ENCODE data around the gene WWOX. TPM values are rescaled to one million over a fixed set of nuclear protein-coding genes. Genes with fewer than 3 reads are reported as not detected.
A peak's percentile ranks its signal among the peaks of the same experiment; 100 is the strongest.

WWOX gene
- total RNA-seq, 6 experiments from 2014 or later: 13.0 to 24.3 (median 16.5) TPM

DNA sequence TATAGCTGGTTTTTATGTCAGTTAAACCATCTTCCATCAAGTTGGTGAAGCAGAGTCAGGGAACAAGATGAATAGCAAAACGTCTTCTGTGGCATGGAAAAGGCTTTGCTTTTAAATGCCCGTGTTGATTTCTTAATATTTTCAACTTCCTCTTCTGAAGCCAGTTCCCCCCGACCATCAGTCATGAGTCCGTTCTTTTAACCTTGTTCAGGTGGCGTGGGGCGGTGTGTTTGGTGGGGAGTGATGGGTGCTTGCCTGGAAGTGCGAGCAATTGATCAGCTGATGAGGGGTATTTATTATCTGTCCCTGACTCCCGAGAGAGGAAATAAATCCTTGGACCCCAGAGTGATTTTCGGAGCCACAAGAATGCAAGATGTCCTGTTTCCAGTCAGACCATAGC, 147.1 kb downstream of the WWOX start:
- no peaks in the 10 kb centered on the region for H3K36me3 ChIP-seq
- no peak overlapping the region for H3K27ac ChIP-seq
- ATAC-seq: no peak
- intact Hi-C loops (cut with DNase I): loop anchor here in 1 of 2 donors (5.0 kb wide), 1 partner anchor 191 kb away; no protein-coding TSS in a partner anchor
- no peaks in the 10 kb centered on the region for H3K9me3 ChIP-seq
- H3K27me3 ChIP-seq: no peaks in the 10 kb centered on the region
- no peak for TF ChIP-seq POLR2A (IDR thresholded peaks at IDR 0.05)
- TF ChIP-seq, protein P1, sequence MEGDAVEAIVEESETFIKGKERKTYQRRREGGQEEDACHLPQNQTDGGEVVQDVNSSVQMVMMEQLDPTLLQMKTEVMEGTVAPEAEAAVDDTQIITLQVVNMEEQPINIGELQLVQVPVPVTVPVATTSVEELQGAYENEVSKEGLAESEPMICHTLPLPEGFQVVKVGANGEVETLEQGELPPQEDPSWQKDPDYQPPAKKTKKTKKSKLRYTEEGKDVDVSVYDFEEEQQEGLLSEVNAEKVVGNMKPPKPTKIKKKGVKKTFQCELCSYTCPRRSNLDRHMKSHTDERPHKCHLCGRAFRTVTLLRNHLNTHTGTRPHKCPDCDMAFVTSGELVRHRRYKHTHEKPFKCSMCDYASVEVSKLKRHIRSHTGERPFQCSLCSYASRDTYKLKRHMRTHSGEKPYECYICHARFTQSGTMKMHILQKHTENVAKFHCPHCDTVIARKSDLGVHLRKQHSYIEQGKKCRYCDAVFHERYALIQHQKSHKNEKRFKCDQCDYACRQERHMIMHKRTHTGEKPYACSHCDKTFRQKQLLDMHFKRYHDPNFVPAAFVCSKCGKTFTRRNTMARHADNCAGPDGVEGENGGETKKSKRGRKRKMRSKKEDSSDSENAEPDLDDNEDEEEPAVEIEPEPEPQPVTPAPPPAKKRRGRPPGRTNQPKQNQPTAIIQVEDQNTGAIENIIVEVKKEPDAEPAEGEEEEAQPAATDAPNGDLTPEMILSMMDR (IDR thresholded peaks at IDR 0.05): no peak
- no peak overlapping the region for H3K4me3 ChIP-seq
- peaks cover 0 to 22% (median 7%) of the 10 kb centered on the region in 4 donors for H3K4me1 ChIP-seq
- WGBS (ENCODE audit: insufficient coverage, low coverage, low lambda C conversion rate, missing lambda C conversion rate): 74% methylated on average over 9 of the region's 9 CpGs
- no peak for DNase-seq

DNA sequence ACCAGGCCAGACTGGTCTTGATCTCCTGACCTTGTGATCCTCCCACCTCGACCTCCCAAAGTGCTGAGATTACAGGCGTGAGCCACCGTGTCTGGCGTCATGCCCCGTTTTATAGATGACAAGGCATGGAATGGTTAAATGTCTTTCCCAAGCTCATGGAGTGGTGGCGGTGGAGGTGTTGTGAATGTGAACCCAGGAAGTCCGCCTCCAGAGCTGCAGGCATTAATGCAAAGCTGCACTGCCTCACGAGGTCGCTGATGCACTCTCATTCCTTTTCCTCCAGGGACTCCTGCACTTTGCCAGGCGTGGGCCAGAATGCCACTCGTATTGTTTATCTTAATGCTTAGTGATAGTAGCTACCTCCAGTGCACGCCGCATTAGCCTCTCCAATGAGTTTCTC, 149.6 kb downstream of the WWOX start:
- Histone ChIP-seq H3K9me3 (no peaks in the 10 kb centered on the region), H3K36me3 (no peaks in the 10 kb centered on the region), H3K27me3 (no peaks in the 10 kb centered on the region), H3K4me3 (no peak overlapping the region), H3K4me1 (peaks cover 0 to 29% (median 5%) of the 10 kb centered on the region in 4 donors), H3K27ac (peak overlapping the region in 2 of 3 donors; percentile 33 to 39)
- DNase-seq (peak; percentile 85 to 87 (median 85)), ATAC-seq (peak; percentile 91 to 94 (median 92))
- TF ChIP-seq, protein P1 (IDR thresholded peaks at IDR 0.05): peak; percentile 49 to 65 (median 55)
- no peak for TF ChIP-seq POLR2A (IDR thresholded peaks at IDR 0.05)
- intact Hi-C loops (cut with DNase I): loop anchor here in 1 of 2 donors (5.0 kb wide), 1 partner anchor 188 kb away; no protein-coding TSS in a partner anchor
- 32% methylated on average over 13 of the region's 13 CpGs for WGBS (ENCODE audit: insufficient coverage, low coverage, low lambda C conversion rate, missing lambda C conversion rate)

DNA sequence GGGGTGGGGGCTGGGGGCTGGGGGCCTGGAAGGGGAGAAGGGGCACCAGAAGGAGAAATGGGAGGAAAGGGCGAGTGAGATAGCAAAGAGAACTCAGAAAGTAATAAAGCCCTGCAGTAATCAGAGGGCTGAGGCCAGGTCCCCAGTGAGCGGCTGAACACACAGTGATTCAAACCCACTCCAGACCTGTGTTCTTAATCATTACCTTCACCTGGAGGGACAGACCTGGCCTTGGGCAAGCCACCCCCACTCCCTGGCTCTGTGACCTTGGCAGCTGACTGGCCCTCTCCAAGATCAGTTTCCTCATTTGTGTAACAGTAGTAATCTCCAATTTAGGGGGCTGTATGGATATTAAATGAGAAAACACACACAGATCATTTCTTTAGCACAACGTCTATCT, 150.4 kb downstream of the WWOX start:
- DNase-seq: no peak
- intact Hi-C loops (cut with DNase I): loop anchor here in 1 of 2 donors (5.0 kb wide), 1 partner anchor 187 kb away; no protein-coding TSS in a partner anchor
- Histone ChIP-seq H3K9me3 (no peaks in the 10 kb centered on the region), H3K27me3 (no peaks in the 10 kb centered on the region), H3K4me1 (peaks cover 0 to 29% (median 5%) of the 10 kb centered on the region in 4 donors), H3K36me3 (no peaks in the 10 kb centered on the region), H3K27ac (peak overlapping the region in 2 of 3 donors; percentile 33 to 38), H3K4me3 (no peak overlapping the region)
- WGBS (ENCODE audit: insufficient coverage, low coverage, low lambda C conversion rate, missing lambda C conversion rate): 90% methylated on average over 3 of the region's 3 CpGs
- TF ChIP-seq, protein P1 (IDR thresholded peaks at IDR 0.05): no peak
- peak; percentile 13 to 37 (median 26) for ATAC-seq

DNA sequence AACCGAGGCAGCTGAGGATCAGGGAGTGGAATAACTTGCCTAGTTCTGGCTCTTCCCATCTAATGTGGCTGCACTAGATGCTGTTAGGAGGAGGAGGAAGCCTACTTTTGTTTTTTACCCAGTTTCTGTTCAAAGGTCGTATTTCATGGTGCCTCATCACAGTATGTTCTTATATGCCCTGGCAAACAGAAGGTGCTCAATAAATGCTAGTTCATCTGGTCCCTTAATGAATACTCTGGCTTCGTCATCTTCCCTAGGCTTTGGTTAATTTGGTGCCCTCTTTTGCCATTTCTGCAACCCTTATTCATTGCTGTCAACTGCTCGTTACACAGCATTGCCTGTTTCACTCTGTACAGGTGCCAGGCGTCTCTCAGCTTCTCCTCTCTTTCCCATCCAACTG, 151.7 kb downstream of the WWOX start:
- intact Hi-C loops (cut with DNase I): no loop called here
- peaks cover 0 to 29% (median 5%) of the 10 kb centered on the region in 4 donors for H3K4me1 ChIP-seq
- ATAC-seq (no peak), DNase-seq (no peak)
- H3K9me3 ChIP-seq: no peaks in the 10 kb centered on the region
- no peak overlapping the region for H3K4me3 ChIP-seq
- no peaks in the 10 kb centered on the region for H3K36me3 ChIP-seq
- H3K27ac ChIP-seq: no peak overlapping the region
- WGBS (ENCODE audit: insufficient coverage, low coverage, low lambda C conversion rate, missing lambda C conversion rate): 81% methylated on average over 5 of the region's 5 CpGs
- TF ChIP-seq, protein P1 (IDR thresholded peaks at IDR 0.05): no peak
- no peak for TF ChIP-seq POLR2A (IDR thresholded peaks at IDR 0.05)
- no peaks in the 10 kb centered on the region for H3K27me3 ChIP-seq

Measured in right lobe of liver (tissue), 6 donors.